DMS114 treated with DMSO at 0.1 percent for 48 hours (cell line): ENCODE data around the gene RNF5.
"Not testable (repeated sequence)": the region's sequence is repeated elsewhere in the genome, so short reads cannot be mapped to it uniquely, and the experiment has no call there.

Source experiments
- DNase-seq: peaks from one replicate; lab custom pipeline; 2025; ENCODE audit not compliant: unreplicated experiment; lab: John Stamatoyannopoulos, UW

The RNF5 gene

DNA sequence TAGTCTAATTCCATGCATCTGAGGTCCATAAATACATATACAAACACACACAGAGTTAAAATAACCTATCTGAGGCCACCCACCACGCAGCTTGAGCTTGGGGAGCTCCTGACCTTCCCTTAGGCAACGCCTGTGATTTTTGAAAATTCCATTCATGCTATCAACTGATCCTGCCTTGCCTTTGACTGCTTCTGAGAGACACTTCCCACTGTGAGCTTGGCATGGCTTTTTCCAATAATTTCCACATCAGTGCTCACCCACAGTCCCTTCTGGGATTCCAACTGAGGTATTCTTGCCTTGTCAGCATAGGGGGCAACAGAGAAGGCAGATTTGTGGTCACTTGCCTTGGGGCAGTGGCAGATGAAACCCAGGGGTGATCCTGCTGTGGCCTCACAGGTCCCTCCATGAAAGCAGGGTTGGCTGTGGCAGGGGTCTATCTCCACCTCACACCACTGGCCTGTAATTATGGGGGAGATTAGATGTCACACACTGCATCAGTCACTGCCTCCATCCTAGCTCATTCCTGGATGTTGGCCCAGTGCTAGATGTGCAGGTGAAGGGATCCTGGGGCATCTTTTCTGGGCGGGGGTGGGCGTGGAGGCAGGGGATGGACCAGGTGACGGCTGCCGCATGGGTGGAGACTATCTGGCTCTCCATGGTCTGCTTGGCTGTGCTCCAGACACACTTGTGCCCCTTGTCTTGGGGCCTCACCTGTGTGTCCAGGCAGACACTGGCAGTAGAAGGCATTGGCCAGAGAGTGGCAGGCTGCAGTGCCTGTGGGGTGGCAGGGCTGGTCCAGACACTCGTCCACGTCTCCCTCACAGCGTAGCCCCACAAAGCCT lies 25.4 kb downstream of the RNF5 start:
- no peak for DNase-seq

DNA sequence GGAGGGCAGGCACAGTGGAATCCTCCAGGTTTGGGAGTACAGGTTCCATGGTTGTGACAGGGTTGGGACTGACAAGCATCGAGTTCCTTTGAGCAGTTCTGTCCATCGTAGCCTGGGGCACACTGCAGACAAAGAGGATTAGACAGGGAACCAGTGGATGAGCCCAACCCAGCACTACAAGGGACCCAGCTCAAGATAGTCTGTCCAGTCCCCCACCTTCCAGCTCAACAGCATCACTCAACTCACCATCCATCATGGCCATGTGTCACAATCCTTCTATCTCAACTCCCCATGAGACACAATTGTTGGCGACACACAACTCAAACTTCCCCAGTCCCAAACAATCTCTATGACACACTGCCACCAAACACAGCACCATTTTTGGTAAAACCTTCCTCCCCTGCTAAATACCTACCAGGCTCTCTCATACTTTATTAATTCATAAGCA lies 26.1 kb downstream of the RNF5 start:
- no peak for DNase-seq

- DNase-seq, result no peak
Measured at GRCh38 chr6:32208996-32209395, 30.8 kb downstream of the RNF5 start.

DNA sequence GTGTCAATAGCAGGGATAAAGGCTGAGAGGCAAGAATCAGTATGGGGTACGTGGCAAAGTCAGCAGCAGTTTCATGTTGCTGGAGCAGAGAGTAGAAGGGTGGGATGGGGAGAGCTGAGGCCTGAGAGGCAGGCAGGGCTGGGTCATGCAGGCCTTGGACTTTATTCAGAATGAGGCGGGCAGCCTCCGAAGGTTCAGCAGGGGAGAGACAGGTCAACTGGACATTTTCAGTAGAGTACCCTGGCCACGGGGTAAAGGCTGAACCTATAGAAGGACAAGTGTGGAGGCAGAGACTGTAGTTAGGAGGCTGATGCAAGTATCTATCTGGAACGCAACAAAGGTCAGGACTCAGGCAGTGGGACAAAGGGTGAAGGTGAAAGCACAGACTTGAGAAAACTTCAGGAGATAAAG lies 32.0 kb downstream of the RNF5 start:
- no peak for DNase-seq

DNA sequence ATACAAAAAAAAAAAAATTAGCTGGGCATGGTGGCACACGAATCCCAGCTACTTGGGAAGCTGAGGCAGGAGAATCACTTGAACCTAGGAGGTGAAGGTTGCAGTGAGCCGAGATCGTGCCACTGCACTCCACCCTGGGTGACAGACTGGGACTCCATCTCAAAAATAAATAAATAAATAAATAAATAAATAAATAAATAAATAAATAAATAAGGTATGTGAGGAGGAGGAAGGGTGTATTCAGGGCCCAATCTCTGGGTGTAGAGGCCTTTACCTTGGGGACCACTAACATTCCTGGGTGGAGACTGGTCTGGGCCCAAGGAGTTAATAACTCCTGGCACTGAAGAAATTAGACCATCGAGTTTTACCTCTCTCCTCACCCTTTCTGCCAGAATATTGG lies 33.2 kb downstream of the RNF5 start:
- DNase-seq, result not testable (repeated sequence)

GRCh38 chr6:32212076-32212760 lies 34.0 kb downstream of the RNF5 start:
- DNase-seq, result no peak

DNA sequence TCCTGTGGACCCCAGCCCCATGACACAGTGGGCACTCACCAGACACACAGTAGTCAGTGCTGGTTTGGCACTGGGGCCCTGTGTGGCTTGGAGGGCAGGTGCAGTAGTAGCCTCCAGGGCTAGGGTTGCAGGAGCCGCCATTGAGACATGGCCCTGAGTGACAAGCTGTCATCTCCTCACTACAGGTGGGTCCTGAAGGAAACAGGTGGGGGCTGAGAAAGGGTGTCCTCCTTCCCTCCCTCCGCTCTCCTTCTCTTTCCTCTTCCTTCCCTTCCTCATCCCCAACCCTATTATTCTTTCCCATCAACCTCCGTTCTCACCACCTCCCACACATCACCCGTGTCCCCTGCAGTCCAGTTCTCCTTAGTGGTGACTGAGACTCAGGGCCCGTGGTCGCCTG lies 35.4 kb downstream of the RNF5 start:
- no peak for DNase-seq

DNA sequence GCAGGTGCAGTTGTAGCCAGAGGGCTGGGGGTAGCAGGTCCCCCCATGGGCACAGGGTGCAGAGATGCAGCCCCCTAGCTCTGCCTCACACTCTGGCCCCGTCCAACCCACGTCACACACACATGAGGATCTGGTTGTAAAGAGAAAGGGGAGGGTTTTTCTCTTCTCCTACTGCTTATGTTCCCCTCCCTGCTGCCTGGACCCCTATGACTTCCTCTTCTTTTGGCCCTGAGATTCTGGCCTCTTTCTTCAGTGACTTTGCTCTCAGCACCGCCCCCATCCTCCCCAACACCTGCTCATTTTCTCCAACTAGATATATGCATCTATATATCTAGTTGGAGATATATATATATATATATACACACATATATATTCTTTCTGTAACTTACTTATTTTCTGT lies 35.9 kb downstream of the RNF5 start:
- no peak for DNase-seq

DNA sequence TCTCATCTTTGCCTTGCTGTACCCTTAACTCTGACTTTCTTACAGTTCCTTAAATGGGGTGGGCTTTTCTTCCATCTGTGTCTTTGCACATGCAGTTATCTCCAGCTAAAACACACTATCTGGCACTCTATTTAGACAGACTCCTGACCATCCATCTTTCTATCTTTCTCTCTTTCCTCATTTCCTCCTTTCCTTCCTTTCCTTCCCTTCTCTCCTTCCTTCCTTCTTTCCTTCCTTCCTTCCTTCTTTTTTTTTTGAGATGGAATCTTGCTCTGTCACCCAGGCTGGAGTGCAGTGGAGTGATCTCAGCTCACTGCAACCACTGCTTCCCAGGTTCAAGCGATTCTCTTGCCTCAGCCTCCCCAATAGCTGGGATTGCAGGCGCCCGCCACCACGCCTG lies 37.4 kb downstream of the RNF5 start:
- no peak for DNase-seq

DNA sequence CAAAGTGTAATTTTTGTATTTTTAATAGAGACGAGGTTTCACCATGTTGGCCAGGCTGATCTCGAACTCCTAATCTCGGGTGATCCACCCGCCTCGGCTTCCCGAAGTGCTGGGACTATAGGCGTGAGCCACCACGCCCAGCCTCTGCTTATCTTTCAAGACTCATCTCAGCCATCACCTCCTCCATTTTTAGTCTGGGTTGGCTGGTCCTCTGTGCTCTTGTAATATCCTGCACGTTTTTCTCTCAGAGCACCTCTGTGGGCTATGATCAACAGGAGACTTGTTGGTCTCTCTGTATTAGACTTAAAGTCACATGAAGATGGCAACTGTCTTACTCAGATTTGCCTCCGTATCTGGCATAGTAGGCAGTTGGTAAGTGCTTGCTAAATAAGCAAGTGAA lies 38.1 kb downstream of the RNF5 start:
- no peak for DNase-seq

DNA sequence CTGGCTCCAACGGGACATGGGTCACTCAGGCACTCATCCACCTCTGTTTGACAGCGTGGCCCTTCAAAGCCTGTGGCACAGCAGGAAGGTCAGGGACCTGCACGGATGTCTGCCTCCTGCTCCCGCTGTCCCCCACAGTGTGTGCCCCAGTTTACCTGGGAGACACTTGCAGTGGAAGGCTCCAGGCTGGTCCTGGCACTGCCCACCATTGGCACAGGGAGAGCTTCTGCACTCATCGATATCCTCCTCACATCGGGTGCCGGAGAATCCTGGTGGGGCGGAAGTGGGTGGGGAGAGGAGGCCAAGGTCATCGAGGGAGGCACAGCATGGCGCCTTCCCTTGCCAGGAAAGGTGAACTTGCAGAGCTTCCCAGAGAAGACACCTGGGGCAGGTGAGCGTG lies 38.8 kb downstream of the RNF5 start:
- DNase-seq, result no peak

DNA sequence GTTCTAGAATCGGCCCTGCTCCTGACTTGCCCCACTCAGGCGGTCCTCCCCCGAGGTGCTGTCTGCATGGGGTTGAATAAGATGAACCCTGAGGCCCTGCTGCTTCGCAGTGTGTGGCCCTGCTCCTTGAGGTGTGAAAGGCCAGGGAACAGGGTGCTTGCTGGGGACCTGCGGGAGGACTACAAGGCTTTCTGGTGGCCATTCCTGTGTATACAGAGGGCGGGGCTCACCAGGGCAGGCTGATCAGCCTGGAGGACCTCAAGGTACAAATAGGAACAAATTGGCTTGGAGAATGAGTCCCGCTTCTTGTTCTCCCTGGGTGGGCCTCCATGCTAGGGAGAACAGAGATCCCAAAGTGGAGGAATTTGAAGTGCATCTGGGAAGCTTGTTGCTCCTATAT lies 40.0 kb downstream of the RNF5 start:
- DNase-seq, result no peak

DNA sequence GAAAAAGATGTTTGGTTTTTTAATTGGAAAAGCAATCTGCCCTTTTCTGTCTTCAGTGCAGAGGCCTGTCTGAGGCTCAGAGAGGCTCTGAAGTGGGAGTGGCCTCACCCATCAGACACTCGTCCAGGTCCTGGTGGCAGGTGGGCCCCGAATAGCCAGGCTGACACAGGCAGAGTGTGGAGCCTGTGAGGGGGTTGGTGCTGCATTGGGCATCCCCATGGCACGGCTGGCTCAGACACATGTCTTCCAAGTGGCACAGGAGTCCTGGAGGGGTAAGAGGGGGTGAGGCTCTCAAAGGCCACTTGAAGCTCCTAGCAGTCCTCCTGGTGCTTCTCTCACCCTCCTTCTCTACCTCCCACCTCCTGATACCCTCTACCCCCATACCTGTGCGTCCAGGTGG lies 41.8 kb downstream of the RNF5 start:
- DNase-seq, result no peak

GRCh38 chr6:32222333-32223230 lies 44.4 kb downstream of the RNF5 start:
- no peak for DNase-seq

DNA sequence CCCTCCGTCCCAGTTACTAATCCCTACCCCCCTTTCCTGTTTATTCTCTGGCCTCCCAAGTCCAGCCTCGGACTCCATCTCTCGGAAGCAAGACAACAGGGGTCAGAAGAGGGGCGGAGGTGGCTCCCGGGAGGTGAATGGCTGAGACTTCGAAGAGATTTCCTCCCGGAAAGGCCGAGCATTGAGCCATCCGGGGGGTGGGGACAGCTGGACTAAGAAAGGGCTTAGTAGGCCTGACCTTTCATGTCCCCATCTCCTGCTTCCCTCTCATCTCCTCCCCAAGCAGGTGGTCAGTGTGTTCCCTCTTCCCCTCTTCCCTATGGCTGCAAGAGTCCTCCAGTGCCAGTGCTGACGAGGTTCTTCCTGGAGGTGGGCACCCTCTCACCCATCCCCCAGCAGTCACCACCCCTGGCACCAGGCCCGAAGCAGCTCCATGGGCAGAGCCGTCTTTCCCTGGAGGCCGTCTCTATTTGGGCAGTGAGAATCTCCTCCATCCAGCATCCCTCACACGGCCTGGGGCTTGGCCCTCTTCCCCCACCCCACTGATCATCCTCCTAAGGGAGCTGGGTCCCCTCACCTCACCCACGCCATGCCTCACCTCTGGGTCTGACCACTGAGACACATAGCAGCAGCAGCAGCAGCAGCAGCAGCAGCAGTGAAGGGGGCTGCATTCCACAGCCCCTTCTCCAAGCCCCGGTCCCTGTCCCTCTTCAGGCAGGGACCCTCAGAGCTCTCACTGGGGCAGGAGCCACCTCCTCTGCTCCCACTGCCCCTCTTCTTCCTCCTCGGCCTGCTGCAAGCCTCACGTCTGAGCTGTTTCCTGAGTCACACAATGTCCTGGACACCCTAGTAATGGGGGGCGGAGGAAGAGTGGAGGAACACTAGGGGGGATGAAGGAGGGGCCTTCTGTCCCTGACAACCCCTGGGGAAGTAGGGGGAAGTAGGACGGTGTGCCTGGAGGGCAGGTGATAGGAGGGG lies 45.3 kb downstream of the RNF5 start, which contains the start of gene NOTCH4:
Gene NOTCH4 (minus strand): TSS at position 810 of the 978 bp plus-strand sequence. CDS start 139 bp downstream, at position 671.
- DNase-seq, result no peak

DNA sequence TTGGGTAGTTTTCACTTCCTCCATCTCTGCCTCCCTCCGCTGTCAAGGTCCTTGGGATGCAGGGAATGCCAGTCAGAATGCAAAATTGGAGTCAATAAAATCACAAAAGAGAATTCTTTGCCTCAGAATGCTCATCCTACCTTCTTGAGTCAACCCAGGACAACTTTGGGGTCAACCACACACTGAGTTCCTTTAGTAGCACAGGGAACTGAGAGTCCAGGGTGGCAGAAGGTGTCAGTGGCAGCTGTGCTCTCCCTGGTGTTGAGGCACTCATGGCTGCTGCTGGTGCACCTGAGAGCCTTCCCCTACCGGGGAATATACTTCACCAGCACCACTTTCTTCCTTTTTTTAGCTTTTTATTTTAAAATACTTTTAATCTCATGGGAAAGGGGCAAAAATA lies 46.5 kb downstream of the RNF5 start:
- no peak for DNase-seq

GRCh38 chr6:32226434-32226833 lies 48.2 kb downstream of the RNF5 start:
- no peak for DNase-seq
